ENCODE results near the gene GRM2.

GRCh38 chr3:51668756-51669155 lies 38.1 kb upstream of the GRM2 start:
- TF ChIP-seq, protein P1, sequence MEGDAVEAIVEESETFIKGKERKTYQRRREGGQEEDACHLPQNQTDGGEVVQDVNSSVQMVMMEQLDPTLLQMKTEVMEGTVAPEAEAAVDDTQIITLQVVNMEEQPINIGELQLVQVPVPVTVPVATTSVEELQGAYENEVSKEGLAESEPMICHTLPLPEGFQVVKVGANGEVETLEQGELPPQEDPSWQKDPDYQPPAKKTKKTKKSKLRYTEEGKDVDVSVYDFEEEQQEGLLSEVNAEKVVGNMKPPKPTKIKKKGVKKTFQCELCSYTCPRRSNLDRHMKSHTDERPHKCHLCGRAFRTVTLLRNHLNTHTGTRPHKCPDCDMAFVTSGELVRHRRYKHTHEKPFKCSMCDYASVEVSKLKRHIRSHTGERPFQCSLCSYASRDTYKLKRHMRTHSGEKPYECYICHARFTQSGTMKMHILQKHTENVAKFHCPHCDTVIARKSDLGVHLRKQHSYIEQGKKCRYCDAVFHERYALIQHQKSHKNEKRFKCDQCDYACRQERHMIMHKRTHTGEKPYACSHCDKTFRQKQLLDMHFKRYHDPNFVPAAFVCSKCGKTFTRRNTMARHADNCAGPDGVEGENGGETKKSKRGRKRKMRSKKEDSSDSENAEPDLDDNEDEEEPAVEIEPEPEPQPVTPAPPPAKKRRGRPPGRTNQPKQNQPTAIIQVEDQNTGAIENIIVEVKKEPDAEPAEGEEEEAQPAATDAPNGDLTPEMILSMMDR (IDR thresholded peaks at IDR 0.05): no peak
- TF ChIP-seq POLR2A (IDR thresholded peaks at IDR 0.05): no peak

Measured in uterus (tissue), 2 donors.